ENCODE measurements around the gene KRTAP5-1. TPM values are rescaled to one million over a fixed set of nuclear protein-coding genes. Genes with fewer than 3 reads are reported as not detected.
A peak's percentile ranks its signal among the peaks of the same experiment; 100 is the strongest.

Gene KRTAP5-1
- total RNA-seq, 1 donor from 2014 or later: not detected

DNA sequence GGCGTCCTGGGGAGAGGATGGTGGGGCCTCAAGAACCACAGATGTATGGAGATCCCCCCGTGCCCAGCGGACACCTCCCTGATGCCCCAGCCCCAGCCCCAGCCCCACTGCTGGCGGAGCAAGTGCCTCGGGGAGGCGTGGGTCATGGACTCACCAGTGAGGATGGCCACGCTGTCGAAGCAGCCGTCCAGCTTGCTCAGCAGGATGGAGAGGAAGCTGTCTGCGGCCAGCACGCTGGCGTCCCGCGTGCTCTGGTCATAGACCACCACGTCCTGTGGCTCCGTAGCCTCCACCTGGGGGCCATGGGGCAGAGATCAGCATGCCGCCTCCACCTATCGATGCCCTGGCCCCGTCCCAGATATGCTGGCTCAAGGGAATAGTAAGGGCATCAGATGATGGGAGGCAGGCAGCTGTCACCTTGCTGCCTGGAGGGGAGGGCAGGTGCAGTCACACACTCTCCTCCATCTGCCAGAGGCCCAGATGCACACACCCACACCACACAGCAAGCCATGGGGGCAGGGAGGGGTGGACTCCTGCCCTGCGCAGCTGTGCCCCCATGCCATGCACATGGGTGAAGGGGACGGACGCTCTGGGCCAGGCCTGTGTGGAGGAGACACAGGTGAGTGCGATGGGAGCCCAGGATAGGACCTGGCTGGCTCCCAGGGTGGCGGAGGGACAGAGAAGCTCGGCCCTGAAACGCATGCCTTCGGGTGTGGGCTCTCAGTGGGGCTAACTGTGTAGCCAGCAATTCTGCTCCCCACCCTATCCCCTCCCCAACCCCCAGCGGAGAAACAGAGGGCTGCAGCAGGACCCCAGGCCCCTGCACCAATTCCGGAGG lies 21.2 kb downstream of the KRTAP5-1 start:
- no peak for ATAC-seq
- intact Hi-C loops (cut with micrococcal nuclease): no loop called here
- DNase-seq: peak; percentile 33

DNA sequence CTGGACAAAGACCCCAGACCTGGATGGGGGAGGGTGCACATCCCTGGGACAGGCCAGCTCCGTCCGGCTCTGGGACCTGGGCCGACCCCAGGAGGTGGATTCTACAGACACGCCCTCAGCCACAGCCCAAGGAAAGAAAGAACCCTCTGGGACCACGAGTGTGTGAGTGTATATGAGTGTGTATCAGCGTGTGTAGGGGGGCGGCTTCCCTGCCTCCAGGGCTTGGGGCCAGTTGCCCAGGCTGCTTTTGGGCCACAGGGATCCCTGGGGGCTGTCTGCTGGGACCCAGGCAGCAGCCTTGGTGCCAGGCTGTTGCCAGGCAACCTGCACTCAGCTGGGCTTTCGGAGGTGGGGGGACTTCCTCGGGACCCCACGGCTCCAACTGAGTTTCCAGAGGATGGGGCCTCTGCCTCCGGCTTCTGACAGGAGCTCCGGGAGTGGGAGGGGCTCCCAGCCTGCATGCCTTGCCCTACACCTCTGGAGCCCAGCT lies 21.9 kb downstream of the KRTAP5-1 start:
- ATAC-seq (no peak), DNase-seq (no peak)
- intact Hi-C loops (cut with micrococcal nuclease): no loop called here

DNA sequence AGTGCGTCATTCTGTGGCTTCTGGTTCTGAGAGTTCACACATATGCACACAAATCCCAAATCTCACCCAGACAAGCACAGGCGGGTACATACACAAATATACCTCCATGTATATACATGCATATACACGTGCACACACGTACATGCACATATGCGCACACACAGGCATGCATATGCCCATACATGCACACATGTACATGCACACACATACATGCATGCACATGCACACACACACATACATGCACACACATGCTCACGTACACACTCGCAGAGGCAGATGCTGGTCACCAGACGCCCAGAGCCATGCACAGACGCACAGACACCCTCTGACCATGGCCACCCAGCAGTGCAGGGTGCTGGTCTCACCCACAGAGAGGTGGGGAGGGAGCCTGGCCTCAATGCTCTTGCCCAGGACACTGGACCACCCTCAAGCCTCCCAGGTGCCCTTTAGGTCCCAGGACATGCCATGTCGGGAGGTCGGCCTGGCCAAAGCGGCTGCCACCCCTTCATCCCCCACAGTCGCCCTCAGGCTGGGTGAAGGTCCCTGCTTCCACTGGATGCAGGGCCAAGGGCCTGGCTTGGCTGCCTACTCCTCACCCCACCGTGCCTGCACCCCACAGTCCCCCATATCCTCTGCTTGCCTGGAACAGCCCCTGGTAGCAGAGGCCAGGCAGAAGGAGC lies 22.5 kb downstream of the KRTAP5-1 start:
- ATAC-seq: no peak
- DNase-seq: no peak
- intact Hi-C loops (cut with micrococcal nuclease): no loop called here

DNA sequence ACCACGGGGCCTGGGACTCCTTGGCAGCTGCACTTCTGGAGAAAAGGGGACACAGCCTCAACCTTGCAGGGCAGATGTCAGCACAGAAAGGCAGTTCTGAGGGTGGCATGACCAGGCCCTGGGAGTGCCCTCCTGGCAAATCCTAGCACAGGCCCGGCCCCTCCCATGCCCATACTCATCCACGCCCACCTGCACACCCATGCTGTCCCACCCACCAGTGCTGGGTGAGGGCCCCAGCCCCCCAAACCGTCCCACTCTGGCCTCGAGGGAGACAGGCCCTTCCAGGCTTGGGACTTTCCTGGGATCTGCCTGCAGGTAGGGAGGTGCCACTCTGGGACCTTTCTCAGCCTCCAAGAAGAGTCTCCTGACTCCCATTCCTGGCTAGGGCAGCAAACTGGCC lies 23.1 kb downstream of the KRTAP5-1 start:
- no peak for ATAC-seq
- no peak for DNase-seq
- intact Hi-C loops (cut with micrococcal nuclease): no loop called here

DNA sequence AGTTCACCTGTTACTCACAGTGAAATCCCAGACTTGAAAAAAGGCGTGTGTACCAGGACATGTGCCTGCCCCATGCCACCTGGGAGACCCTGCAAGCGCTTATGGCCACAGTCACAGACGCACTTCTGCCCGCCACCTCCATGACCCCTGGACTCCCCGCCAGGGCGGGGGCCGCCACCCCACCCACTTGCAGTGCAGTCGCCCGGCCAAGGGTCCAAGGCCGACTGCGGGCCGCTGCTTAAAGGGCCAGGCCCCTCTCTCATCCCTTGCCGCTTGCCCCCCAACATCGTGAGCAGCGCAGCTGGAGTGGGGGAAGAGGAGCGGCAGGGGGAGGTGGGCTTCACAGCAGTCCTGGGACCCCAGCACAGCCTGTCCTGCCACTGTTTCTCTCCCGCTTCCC lies 23.8 kb downstream of the KRTAP5-1 start:
- ATAC-seq: no peak
- DNase-seq: no peak
- intact Hi-C loops (cut with micrococcal nuclease): no loop called here

DNA sequence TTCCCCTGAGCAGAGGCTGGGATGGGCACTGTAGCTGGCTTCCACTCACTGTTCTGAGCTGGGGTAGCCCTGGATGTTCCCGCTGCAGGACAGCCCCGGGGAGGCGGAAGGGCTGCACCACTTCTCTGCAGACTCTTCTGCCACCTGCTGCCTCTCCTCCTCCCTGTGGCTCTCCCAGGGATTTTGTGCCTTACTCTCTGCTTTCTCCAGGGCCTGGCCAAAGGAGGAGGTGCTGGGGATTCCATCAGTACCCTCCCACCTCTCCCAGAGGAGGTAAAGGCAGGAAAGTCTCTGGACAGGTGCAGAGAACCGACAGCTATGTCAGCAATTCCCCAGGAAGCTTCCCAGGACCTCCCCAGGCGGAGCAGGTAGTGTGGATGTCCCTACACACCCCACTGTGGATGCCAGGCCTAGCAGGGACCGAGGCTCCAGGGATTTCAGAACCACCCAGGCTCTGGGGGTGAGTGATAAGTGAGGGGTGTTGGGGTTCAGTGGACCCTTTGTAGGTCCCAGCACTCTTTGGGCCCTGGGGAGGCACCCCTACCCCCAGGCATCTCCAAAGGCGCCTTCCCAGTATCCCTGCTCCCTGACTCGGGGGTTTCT lies 24.3 kb downstream of the KRTAP5-1 start:
- no peak for DNase-seq
- intact Hi-C loops (cut with micrococcal nuclease): no loop called here
- ATAC-seq: no peak

DNA sequence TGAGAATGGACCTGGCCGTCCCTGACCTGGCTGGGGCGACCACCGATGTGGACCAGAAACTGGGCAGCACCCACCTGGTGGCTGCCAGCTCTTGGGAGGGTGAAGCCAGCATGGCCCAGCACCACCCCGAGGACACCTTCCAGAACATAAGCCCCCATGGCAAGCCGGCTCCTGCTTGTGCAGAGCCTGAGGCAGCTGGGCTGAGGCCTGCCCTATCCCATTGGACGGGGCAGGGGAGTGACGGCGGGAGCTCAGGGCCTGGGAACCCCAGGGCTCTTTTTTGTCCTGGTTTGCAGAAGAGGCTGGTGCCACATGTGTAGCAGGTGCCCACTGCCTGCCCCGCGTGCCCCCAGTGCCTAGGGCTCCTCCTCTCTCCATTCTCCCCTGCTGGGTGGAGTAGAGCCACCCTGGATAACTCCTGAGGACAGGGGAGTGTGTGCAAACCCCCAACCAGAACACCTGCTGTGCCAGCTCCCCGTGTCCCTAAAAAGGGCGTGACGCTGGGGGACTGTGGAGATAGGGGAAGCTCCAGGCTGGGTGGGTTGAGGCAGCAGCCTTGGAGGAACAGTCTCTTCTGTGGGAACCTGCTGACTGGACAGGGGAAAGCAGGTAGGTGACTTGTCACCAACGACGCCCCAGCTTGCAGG lies 25.0 kb downstream of the KRTAP5-1 start:
- ATAC-seq: no peak
- intact Hi-C loops (cut with micrococcal nuclease): no loop called here
- DNase-seq: peak; percentile 31

DNA sequence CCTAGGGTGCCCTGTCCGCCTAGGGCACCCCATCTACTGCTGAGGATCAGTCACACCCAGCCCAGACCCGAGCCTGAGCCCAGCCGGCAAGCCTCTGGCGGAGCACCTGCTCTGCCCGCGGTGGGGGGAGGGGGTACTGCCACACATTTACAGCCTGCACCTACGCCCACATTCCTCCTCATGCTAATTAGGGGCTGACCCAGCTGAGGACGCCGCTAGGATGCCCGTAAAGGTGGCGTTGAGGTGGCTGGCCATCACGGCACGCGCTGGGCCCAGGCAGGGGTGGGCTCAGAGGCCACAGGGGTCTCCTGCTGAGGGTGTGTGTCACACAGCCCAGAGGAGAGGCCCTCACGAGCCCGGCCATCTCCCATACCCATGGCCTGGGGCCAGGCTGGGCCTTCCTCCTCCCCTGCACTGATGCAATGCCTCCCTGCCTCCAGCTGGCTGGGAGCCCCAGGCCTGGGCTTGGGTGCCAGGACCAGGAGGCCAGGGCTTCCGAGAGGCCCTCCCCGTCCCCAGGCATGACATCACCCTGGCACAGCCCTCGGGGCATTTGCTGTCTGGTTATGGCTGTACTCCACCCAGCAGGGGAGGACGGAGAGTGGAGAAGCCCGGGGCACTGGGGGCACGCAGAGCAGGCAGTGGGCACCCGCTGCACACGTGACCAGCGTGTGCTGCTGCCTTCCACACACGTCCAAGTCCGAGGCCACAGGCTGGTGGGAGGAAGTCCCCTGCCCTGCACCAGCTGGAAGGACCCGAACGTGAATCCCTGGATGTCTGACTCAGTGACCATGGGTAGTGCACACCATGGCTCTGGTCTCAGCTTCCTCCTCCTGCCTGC lies 25.8 kb downstream of the KRTAP5-1 start:
- peak; percentile 95 for DNase-seq
- intact Hi-C loops (cut with micrococcal nuclease): no loop called here
- ATAC-seq: peak; percentile 85

DNA sequence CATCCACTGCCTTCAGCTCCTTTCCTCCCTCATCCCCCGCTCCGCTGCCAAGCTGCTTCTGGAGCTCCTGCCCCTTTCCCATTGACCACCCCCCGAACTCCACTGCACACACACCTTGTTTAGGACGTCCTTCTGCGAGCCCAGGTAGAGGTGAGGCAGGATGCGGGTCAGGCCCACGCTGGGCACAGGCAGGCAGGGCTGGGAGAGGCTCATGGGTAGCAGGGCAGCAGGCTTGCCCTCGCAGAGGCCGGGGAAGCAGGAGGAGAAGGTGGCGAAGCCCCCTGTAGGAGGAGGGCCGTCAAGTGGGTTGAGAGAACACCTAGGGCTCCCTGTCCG lies 26.3 kb downstream of the KRTAP5-1 start:
- DNase-seq (no peak), ATAC-seq (peak; percentile 0)
- intact Hi-C loops (cut with micrococcal nuclease): no loop called here

DNA sequence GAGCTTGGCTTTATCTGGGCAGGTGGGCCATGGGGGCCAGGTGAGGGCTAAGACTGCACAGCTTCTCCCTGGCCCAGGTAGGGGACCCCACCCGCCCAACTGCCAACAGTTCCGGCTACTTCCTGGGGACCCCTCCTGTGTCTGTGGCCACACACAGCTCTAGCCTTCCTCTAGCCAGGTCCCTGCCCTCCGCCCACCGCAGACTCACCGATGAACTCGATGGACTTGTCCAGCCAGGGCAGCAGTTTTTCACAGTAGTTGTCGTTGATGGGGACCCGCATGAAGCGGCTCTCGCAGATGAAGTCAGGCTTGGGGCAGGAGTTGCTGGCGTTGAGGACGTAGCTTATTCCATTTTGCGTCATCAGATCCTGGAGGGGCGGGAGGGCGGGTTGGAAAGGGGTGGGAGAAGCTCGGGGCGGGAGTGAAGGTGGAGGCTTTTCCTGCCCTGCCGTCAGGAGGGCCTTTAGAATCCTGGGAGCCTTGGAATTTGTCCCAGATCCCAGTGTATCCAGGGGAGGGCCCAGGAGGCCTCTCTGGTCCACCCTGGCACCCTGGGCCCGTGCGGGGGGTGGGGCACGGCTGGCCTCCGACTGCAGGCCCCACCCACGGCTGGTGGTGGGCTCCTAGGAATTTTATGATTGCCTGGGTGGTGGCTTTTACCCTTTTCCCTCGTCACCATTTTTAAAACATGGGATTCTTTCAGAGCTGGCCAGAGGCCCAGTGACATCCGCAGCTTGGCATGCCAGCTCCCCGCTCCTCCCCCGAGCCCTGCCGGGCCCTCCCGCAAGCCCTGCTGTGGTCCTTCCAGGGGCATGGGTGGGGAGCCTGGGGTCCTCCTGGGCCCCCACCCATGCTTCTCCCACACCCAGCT lies 26.9 kb downstream of the KRTAP5-1 start:
- peak; percentile 68 for DNase-seq
- intact Hi-C loops (cut with micrococcal nuclease): no loop called here

DNA sequence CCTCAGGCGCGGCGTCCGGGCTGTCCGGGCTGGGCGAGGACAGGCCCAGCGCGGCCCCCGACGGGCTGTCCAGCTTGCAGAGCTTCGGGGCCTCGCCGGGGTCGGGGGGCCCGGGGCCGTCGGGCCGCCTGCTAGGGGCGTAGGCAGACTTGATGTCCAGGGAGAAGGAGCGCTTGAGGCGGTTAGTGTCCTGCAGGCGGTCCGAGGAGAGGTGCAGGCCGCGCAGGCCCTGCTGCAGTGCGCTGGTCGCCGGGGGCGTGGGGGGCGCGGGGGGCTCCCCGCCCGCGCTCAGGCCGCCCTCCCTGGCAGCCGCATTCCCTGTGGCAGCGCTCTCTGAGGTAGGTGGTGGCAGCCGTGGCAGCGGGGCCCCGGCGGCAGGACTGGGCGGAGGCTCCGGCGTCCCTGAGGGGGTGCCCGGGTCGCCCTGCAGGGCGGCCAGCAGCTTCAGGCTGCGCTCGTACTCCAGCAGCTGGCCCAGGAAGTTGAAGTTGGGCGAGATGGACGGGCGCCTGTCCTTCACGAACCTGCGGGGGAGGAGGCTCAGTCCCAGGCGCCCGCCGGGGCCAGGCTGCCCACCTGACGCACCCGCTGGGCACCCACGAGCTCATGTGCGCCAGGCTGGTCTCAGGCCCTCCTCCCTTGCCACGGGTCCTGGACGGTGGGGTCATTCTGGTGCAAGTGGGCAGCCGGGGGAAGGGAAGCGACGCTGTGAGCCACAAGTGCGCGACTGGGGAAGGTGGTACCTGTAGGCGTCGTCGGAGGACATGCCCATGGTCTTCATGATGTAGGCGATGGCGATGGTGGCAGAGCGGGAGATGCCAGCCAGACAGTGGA lies 27.8 kb downstream of the KRTAP5-1 start:
- peak; percentile 30 for DNase-seq
- ATAC-seq: no peak
- intact Hi-C loops (cut with micrococcal nuclease): no loop called here

More for the DNA sequence above, 26.9 kb downstream of the KRTAP5-1 start:
- ATAC-seq: peak; percentile 50

DNA sequence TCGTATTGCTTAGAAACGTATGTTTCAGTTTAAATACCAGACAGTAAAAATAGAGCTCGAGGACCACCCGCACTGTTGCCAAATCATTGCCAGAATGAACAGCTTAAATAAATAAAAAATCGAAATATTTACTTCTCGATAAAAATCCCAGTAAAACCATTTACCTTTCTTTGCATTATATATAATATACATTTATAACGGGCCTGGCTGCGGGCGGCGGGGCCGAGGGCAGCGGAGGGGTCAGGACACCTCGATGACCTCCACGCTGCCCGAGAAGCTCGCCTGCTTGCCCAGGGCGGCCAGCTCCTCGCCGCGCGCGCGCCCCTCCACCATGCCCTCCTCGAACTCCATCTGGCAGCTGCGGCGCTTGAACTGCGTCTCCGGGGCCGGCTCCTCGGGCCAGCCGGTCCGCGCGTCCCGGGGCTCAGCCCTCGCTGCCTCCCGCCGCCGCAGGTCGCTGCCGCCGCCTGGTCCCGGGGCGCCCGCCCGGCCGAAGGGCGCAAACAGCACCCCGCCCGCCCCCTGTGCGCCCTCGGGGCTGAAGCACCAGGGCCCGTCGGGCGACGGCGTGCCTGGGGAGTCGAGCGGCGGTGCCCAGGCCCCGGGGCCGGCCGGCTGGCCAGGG lies 28.7 kb downstream of the KRTAP5-1 start:
- DNase-seq: no peak
- intact Hi-C loops (cut with micrococcal nuclease): no loop called here
- no peak for ATAC-seq

DNA sequence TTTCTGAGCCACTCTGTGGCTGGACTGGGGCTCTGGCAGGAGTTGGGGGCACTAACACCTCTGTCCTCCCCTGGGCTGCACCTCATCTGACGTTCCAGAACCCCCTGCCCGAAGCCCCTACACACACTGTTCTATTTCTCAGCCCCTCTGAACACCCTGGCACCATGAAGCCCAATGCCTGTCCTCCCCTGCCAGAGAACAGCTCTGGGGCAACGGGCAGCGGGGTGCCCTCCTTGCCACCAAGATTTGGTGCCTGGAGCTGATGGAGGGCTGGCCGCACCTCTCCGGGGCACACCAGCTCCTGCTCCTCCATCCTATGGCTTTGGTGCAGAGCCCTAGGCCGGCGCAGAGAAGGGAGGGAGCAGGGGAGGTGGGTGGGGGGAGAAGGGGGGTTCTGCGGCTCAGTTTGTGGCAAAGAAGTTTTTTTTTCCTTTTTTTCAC lies 29.4 kb downstream of the KRTAP5-1 start:
- ATAC-seq (no peak), DNase-seq (no peak)
- intact Hi-C loops (cut with micrococcal nuclease): no loop called here

DNA sequence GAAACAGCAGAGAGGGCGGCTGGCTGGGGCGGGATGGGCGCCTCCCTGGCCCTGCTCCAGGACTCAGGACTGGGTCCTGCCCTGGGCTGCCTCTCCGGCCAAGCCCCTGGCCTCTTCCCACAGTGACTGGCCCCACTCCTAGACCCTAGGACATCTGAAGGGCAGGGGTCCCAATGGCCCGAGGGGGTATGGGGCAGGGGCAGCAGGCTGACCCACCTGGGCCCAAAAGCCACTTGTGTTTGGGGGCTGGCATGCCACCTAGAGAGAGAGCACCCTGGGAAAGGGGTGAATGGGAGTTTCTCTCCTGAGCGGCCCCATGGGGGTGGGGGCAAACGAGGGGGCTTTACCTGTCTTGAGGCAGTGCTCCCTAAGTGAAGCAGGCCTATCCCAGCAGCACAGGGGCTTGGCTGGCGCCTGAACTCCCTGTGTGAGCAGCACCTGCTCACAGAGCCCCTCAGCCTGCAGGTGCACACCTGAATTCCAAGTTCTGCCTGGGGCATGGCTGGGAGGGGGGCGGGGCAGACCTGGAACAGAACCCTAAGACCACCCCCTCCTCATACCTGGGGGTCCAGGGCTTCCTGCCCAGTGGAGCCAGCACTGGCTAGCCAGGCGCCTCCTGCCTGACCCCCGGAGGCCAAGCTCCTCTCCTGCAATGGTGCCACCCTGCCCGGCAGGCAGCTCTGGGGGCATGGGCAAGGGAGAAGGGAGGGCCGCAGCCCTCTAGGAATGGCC lies 29.9 kb downstream of the KRTAP5-1 start:
- ATAC-seq: no peak
- peak; percentile 25 for DNase-seq
- intact Hi-C loops (cut with micrococcal nuclease): no loop called here

DNA sequence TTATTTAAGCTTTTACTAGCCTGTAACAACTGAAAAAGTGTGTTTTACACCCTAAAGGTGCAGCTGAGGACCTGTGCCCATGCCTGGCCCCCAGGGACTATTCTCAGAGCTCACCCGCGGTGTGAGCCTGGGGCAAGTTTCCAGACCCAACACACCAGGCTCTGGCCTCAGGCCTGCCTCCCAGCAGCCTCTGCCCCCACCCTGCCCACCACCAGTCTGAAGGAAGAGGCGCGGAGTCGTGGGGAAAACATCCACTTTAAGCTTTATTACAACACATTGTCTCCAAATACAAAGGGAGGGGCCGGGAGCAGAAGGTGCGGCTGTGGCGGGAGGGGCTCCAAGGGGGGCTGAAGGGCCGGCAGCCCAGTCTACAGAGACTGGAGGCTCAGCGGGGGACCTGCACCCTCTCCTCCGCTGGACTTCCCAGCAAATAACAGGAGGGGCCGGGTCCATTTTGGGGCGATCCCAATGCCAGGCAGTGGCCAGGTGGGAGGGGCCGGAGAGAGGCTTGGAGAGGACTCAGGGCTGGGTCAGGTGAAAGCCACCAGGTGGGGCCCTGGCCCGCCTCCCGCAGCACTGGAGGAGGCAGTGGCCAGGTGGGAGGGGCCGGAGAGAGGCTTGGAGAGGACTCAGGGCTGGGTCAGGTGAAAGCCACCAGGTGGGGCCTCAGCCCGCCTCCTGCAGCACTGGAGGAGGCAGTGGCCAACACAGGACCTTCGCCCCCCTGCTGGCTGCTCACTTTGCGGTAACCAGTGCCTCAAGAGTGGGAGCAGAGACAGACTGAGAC lies 31.1 kb downstream of the KRTAP5-1 start:
- no peak for ATAC-seq
- DNase-seq: no peak
- intact Hi-C loops (cut with micrococcal nuclease): no loop called here
